Uterus (tissue), 4 donors: ENCODE data around the gene KHK. TPM values are rescaled to one million over a fixed set of nuclear protein-coding genes. Genes with fewer than 3 reads are reported as not detected.
"Not testable (repeated sequence)": the region's sequence is repeated elsewhere in the genome, so short reads cannot be mapped to it uniquely, and the experiment has no call there.

Experiments used
- DNase-seq, 2 donors: peaks; one replicate each; pipeline ENCODE4 v3.0.0-alpha.2; 2019 to 2020
- H3K27ac ChIP-seq, 2 donors: fragments of 200-600 bp; sonication (generic); 1 replicate in 1 of 2; 2 replicates in 1 of 2; pipeline ENCODE4 v1.5.1; 2016 to 2018
- H3K27me3 ChIP-seq, 2 donors: fragments of 200-600 bp; sonication (generic); one replicate each; pipeline ENCODE4 v1.5.1; 2018 to 2019; ENCODE audit warnings: control low read depth in 1 of 2
- H3K36me3 ChIP-seq, 2 donors: fragments of 200-600 bp; sonication (generic); one replicate each; pipeline ENCODE4 v1.5.1; 2019; ENCODE audit warnings: control low read depth in 1 of 2
- H3K4me1 ChIP-seq, 2 donors: fragments of 200-600 bp; sonication (generic); one replicate each; pipeline ENCODE4 v1.5.1; 2018 to 2019; ENCODE audit warnings: control low read depth in 1 of 2
- H3K4me3 ChIP-seq, 2 donors: fragments of 200-600 bp; sonication (generic); 1 replicate in 1 of 2; 2 replicates in 1 of 2; pipeline ENCODE4 v1.5.1; 2018 to 2019; ENCODE audit warnings: mild to moderate bottlenecking in 1 of 2
- H3K9me3 ChIP-seq, 2 donors: fragments of 200-600 bp; sonication (generic); one replicate each; pipeline ENCODE4 v1.5.1; 2019; ENCODE audit warnings: control low read depth in 1 of 2
- POLR2A ChIP-seq, 2 donors: fragments of 450-650 bp; IDR thresholded peaks; one replicate each; pipeline ENCODE4 v1.6.1; 2016; ENCODE audit warnings: antibody characterized with exemption in 2 of 2, mild to moderate bottlenecking in 1 of 2, moderate library complexity in 1 of 2
- intact Hi-C: fragments of 100-400 bp; cut with DNase I; formaldehyde crosslinking; loops from one replicate; pipeline ENCODE4 v1.15.1; 2023; ENCODE audit warnings: low total_unique reads
- total RNA-seq, 4 donors: library from RNA; depleted of rRNA in 3 of 4; stranded (reverse); fragments of >200 nt in 3 of 4; gene quantifications; one replicate each; pipeline versions ENCODE4 v1.1.0 to v1.2.4, GENCODE V29; 2014 to 2023
- TF ChIP-seq, protein P1 (sequence below), 4 experiments: fragments of 200-600 bp in 2 of 4; fragments of 450-650 bp in 2 of 4; sonication (generic) in 2 of 4; IDR thresholded peaks; one replicate each; pipeline ENCODE4 v1.5.1; 2016 to 2019; ENCODE audit warnings: antibody characterized with exemption in 4 of 4, mild to moderate bottlenecking in 2 of 4, moderate library complexity in 1 of 4
- donor health status: DM: yes; HTN: yes; CAD: no.

The KHK gene
- total RNA-seq, 4 donors from 2014 or later, result 1.0 to 21.6 (median 5.4) TPM

DNA sequence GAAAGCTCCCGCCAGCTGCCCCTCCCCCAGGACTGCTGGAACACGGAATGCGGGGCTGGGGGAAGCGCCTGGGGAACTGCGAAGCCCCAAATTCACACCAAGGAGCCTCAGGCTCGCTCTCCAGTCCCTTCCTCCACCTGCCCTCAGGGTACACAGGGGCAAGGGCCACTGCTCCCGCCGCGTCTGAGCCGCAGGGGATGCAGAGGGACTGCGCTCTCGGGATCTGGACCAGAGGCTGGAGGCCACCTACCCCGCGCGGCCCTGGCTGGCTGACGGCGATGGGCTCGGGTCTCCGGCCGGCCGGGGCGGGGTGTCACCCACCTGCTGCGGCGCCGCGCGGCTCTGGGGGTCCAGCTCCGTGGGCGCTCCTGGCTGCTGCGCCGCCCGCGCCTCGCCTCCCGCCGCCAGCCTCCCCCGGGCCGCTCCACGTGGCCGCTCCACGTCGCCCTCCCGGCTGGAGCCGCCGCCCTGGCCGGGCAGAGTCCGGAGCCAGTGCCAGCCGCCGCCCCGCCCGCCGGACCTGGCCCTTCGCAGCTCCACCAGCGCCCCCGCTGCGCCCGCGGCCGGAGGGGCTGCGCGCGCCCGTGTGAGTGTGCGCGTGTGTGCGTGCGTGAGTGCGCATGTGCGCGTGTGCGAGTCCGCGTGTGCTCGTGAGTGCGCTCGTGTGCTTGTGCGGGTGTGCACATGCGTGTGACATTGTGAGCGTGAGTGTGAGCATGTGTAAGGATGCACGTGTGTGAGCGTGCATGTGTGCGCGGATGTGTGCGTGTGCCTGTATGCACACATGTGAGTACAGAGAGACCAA is 32.2 kb downstream of the KHK start, which contains the start of gene CGREF1:
Gene CGREF1, minus strand, starts transcription at position 604 of the 805 bp plus-strand sequence. CDS start 14,762 bp downstream, outside the sequence.
- TF ChIP-seq, protein P1, sequence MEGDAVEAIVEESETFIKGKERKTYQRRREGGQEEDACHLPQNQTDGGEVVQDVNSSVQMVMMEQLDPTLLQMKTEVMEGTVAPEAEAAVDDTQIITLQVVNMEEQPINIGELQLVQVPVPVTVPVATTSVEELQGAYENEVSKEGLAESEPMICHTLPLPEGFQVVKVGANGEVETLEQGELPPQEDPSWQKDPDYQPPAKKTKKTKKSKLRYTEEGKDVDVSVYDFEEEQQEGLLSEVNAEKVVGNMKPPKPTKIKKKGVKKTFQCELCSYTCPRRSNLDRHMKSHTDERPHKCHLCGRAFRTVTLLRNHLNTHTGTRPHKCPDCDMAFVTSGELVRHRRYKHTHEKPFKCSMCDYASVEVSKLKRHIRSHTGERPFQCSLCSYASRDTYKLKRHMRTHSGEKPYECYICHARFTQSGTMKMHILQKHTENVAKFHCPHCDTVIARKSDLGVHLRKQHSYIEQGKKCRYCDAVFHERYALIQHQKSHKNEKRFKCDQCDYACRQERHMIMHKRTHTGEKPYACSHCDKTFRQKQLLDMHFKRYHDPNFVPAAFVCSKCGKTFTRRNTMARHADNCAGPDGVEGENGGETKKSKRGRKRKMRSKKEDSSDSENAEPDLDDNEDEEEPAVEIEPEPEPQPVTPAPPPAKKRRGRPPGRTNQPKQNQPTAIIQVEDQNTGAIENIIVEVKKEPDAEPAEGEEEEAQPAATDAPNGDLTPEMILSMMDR (IDR thresholded peaks at IDR 0.05), result no peak
- peak in 1 of 2 donors; percentile 15 for TF ChIP-seq POLR2A (IDR thresholded peaks at IDR 0.05)
- Histone ChIP-seq H3K4me1 (peaks cover 0 to 7% of the 10 kb centered on the region in 2 donors), H3K27ac (no peak within 1 kb of the TSS), H3K4me3 (peak within 1 kb of the TSS; percentile 33 to 43), H3K36me3 (no peaks in the 10 kb centered on the region), H3K9me3 (no peaks in the 10 kb centered on the region), H3K27me3 (no peaks in the 10 kb centered on the region)
- intact Hi-C loops, result no loop called here
- no peak for DNase-seq

DNA sequence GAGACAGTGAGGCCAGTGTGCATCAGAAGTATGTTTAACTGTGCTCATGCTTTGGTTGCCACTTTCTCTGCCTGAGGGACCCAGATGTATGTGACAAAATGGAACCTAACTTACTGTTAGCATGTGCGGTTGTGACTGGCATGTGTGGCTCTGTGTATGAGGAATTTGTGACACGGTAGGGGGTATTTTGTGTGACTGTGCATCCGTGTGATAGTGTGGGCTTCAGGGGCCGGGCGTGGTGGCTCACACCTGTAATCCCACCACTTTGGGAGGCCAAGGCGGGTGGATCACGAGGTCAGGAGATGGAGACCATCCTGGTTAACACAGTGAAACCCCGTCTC is 32.7 kb downstream of the KHK start:
- DNase-seq, H3K36me3 ChIP-seq: not testable (repeated sequence)

DNA sequence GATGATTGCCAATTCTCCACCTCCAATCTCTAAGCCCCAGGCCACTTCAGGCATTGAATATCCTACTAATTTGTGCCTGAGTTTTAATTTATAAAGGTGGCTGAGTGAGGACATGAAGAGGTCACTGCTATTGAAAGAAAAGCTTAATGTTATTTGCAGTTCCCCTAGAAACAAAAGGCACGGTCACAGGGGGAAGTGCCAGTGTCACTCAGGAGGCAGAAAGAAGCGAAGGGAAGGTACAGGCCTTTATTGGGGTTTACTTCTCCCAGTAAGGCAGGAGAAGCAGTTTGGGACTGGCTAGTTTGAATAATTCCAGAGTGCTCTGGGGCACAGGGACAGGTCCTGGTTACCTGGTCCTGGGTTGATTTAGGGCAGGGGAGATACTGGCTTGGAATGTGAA is 35.3 kb downstream of the KHK start:
- Histone ChIP-seq H3K4me3 (no peak overlapping the region), H3K9me3 (no peaks in the 10 kb centered on the region), H3K27me3 (no peaks in the 10 kb centered on the region), H3K4me1 (peaks cover 0 to 7% of the 10 kb centered on the region in 2 donors), H3K27ac (no peak overlapping the region), H3K36me3 (no peaks in the 10 kb centered on the region)
- TF ChIP-seq POLR2A (IDR thresholded peaks at IDR 0.05), result no peak
- TF ChIP-seq, protein P1 (IDR thresholded peaks at IDR 0.05), result no peak
- intact Hi-C loops, result no loop called here
- no peak for DNase-seq

More for the DNA sequence above, 32.7 kb downstream of the KHK start:
- H3K27ac ChIP-seq, H3K27me3 ChIP-seq, H3K9me3 ChIP-seq, intact Hi-C loops, H3K4me1 ChIP-seq: not testable (repeated sequence)
- peak overlapping the region; percentile 33 to 43 for H3K4me3 ChIP-seq

DNA sequence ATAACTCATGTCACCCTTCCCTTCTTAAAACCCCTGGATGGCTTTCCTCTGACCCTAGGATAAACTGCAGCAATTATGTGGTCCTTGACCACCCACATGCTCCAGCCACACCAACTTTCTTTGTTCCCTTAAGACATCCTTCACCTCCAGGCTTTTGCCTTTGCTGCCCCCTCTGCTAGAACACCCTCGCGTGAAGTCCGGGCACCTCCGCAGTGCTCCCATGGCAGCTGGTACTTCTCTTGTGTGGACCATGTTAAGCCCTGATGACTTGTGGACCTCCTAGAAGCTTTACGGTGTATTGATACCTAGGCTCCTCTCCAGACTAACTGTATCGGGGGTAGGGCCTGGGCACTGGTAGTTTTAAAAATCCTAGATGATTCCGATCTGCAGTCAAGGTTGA is 36.2 kb downstream of the KHK start:
- intact Hi-C loops, result no loop called here
- no peaks in the 10 kb centered on the region for H3K9me3 ChIP-seq
- H3K36me3 ChIP-seq, result no peaks in the 10 kb centered on the region
- TF ChIP-seq, protein P1 (IDR thresholded peaks at IDR 0.05), result no peak
- TF ChIP-seq POLR2A (IDR thresholded peaks at IDR 0.05), result no peak
- no peak overlapping the region for H3K4me3 ChIP-seq
- peaks cover 0 to 7% of the 10 kb centered on the region in 2 donors for H3K4me1 ChIP-seq
- no peak for DNase-seq
- H3K27me3 ChIP-seq, result no peaks in the 10 kb centered on the region
- no peak overlapping the region for H3K27ac ChIP-seq

- Histone ChIP-seq H3K27me3 (no peaks in the 10 kb centered on the region), H3K9me3 (no peaks in the 10 kb centered on the region), H3K36me3 (no peaks in the 10 kb centered on the region), H3K4me3 (peak within 1 kb of the TSS; percentile 45 to 46), H3K4me1 (peaks cover 0 to 2% of the 10 kb centered on the region in 2 donors), H3K27ac (peak within 1 kb of the TSS; percentile 4 to 34)
- intact Hi-C loops, result no loop called here
- peak; percentile 43 to 60 for DNase-seq
- no peak for TF ChIP-seq POLR2A (IDR thresholded peaks at IDR 0.05)
- TF ChIP-seq, protein P1 (IDR thresholded peaks at IDR 0.05), result no peak
These were observed 37.0 kb downstream of the KHK start, which contains the start of gene ABHD1 for GRCh38 chr2:27123302-27124150. ABHD1 (plus strand) TSS chr2:27123815; CDS start chr2:27123949, 134 bp downstream.
